ENCODE data around the gene SRBD1.

Gene SRBD1

GRCh38 chr2:45470531-45470930, 140.5 kb downstream of the SRBD1 start:
- 67 to 80% methylated on average over 1 to 3 of the region's 3 CpGs for WGBS, 2 experiments
- no peaks in the 10 kb centered on the region for H3K27me3 ChIP-seq (ENCODE audit: control insufficient read depth, insufficient read depth, low read length, poor library complexity, severe bottlenecking)
- H3K4me3 ChIP-seq (ENCODE audit: insufficient read depth, low read depth, low read length), result no peak overlapping the region
- H3K36me3 ChIP-seq (ENCODE audit: control insufficient read depth, insufficient read depth, low read length), result no peaks in the 10 kb centered on the region
- no peaks in the 10 kb centered on the region for H3K4me1 ChIP-seq (ENCODE audit: control insufficient read depth, insufficient read depth, low read length)
- no peaks in the 10 kb centered on the region for H3K9me3 ChIP-seq (ENCODE audit: control insufficient read depth, low read length)
- no peak overlapping the region for H3K27ac ChIP-seq (ENCODE audit: insufficient read depth, low read depth, low read length, poor library complexity, severe bottlenecking)

- H3K4me1 ChIP-seq (ENCODE audit: control insufficient read depth, insufficient read depth, low read length), result no peaks in the 10 kb centered on the region
- no peaks in the 10 kb centered on the region for H3K27me3 ChIP-seq (ENCODE audit: control insufficient read depth, insufficient read depth, low read length, poor library complexity, severe bottlenecking)
- no peak overlapping the region for H3K27ac ChIP-seq (ENCODE audit: insufficient read depth, low read depth, low read length, poor library complexity, severe bottlenecking)
- H3K4me3 ChIP-seq (ENCODE audit: insufficient read depth, low read depth, low read length), result no peak overlapping the region
- WGBS, 2 experiments, result 100% methylated on average over 1 of the region's 2 CpGs
- H3K9me3 ChIP-seq (ENCODE audit: control insufficient read depth, low read length), result no peaks in the 10 kb centered on the region
- no peaks in the 10 kb centered on the region for H3K36me3 ChIP-seq (ENCODE audit: control insufficient read depth, insufficient read depth, low read length)
These were observed 141.6 kb downstream of the SRBD1 start for GRCh38 chr2:45469314-45470099.

GRCh38 chr2:45468279-45468678, 142.8 kb downstream of the SRBD1 start:
- Histone ChIP-seq H3K4me1 (ENCODE audit: control insufficient read depth, insufficient read depth, low read length) (no peaks in the 10 kb centered on the region), H3K9me3 (ENCODE audit: control insufficient read depth, low read length) (no peaks in the 10 kb centered on the region), H3K27me3 (ENCODE audit: control insufficient read depth, insufficient read depth, low read length, poor library complexity, severe bottlenecking) (no peaks in the 10 kb centered on the region), H3K27ac (ENCODE audit: insufficient read depth, low read depth, low read length, poor library complexity, severe bottlenecking) (no peak overlapping the region), H3K36me3 (ENCODE audit: control insufficient read depth, insufficient read depth, low read length) (no peaks in the 10 kb centered on the region), H3K4me3 (ENCODE audit: insufficient read depth, low read depth, low read length) (no peak overlapping the region)
- 87 to 91% methylated on average over 4 of the region's 4 CpGs for WGBS, 2 experiments

- H3K9me3 ChIP-seq (ENCODE audit: control insufficient read depth, low read length), result no peaks in the 10 kb centered on the region
- no peaks in the 10 kb centered on the region for H3K36me3 ChIP-seq (ENCODE audit: control insufficient read depth, insufficient read depth, low read length)
- H3K4me3 ChIP-seq (ENCODE audit: insufficient read depth, low read depth, low read length), result no peak overlapping the region
- WGBS, 2 experiments, result 47 to 51% methylated on average over 1 of the region's 1 CpG
- no peak overlapping the region for H3K27ac ChIP-seq (ENCODE audit: insufficient read depth, low read depth, low read length, poor library complexity, severe bottlenecking)
- H3K27me3 ChIP-seq (ENCODE audit: control insufficient read depth, insufficient read depth, low read length, poor library complexity, severe bottlenecking), result no peaks in the 10 kb centered on the region
- no peaks in the 10 kb centered on the region for H3K4me1 ChIP-seq (ENCODE audit: control insufficient read depth, insufficient read depth, low read length)
These were observed 145.0 kb downstream of the SRBD1 start for GRCh38 chr2:45466053-45466452.

- Histone ChIP-seq H3K27me3 (ENCODE audit: control insufficient read depth, insufficient read depth, low read length, poor library complexity, severe bottlenecking) (no peaks in the 10 kb centered on the region), H3K36me3 (ENCODE audit: control insufficient read depth, insufficient read depth, low read length) (no peaks in the 10 kb centered on the region), H3K4me1 (ENCODE audit: control insufficient read depth, insufficient read depth, low read length) (no peaks in the 10 kb centered on the region), H3K4me3 (ENCODE audit: insufficient read depth, low read depth, low read length) (no peak overlapping the region), H3K27ac (ENCODE audit: insufficient read depth, low read depth, low read length, poor library complexity, severe bottlenecking) (no peak overlapping the region), H3K9me3 (ENCODE audit: control insufficient read depth, low read length) (no peaks in the 10 kb centered on the region)
- 93 to 97% methylated on average over 6 of the region's 6 CpGs for WGBS, 2 experiments
These were observed 150.2 kb downstream of the SRBD1 start for GRCh38 chr2:45460825-45461224.

GRCh38 chr2:45459860-45460259, 151.2 kb downstream of the SRBD1 start:
- Histone ChIP-seq H3K36me3 (ENCODE audit: control insufficient read depth, insufficient read depth, low read length) (no peaks in the 10 kb centered on the region), H3K27ac (ENCODE audit: insufficient read depth, low read depth, low read length, poor library complexity, severe bottlenecking) (no peak overlapping the region), H3K27me3 (ENCODE audit: control insufficient read depth, insufficient read depth, low read length, poor library complexity, severe bottlenecking) (no peaks in the 10 kb centered on the region), H3K9me3 (ENCODE audit: control insufficient read depth, low read length) (no peaks in the 10 kb centered on the region), H3K4me1 (ENCODE audit: control insufficient read depth, insufficient read depth, low read length) (no peaks in the 10 kb centered on the region), H3K4me3 (ENCODE audit: insufficient read depth, low read depth, low read length) (no peak overlapping the region)
- WGBS, 2 experiments, result 92 to 94% methylated on average over 3 of the region's 3 CpGs

- Histone ChIP-seq H3K27ac (ENCODE audit: insufficient read depth, low read depth, low read length, poor library complexity, severe bottlenecking) (no peak overlapping the region), H3K36me3 (ENCODE audit: control insufficient read depth, insufficient read depth, low read length) (no peaks in the 10 kb centered on the region), H3K27me3 (ENCODE audit: control insufficient read depth, insufficient read depth, low read length, poor library complexity, severe bottlenecking) (no peaks in the 10 kb centered on the region), H3K4me3 (ENCODE audit: insufficient read depth, low read depth, low read length) (no peak overlapping the region), H3K4me1 (ENCODE audit: control insufficient read depth, insufficient read depth, low read length) (no peaks in the 10 kb centered on the region), H3K9me3 (ENCODE audit: control insufficient read depth, low read length) (no peaks in the 10 kb centered on the region)
- WGBS, 2 experiments, result 58 to 66% methylated on average over 2 to 3 of the region's 3 CpGs
These were observed 152.0 kb downstream of the SRBD1 start for GRCh38 chr2:45458909-45459563.

GRCh38 chr2:45457211-45457945, 153.7 kb downstream of the SRBD1 start:
- Histone ChIP-seq H3K9me3 (ENCODE audit: control insufficient read depth, low read length) (no peaks in the 10 kb centered on the region), H3K4me3 (ENCODE audit: insufficient read depth, low read depth, low read length) (no peak overlapping the region), H3K4me1 (ENCODE audit: control insufficient read depth, insufficient read depth, low read length) (no peaks in the 10 kb centered on the region), H3K36me3 (ENCODE audit: control insufficient read depth, insufficient read depth, low read length) (no peaks in the 10 kb centered on the region), H3K27ac (ENCODE audit: insufficient read depth, low read depth, low read length, poor library complexity, severe bottlenecking) (no peak overlapping the region), H3K27me3 (ENCODE audit: control insufficient read depth, insufficient read depth, low read length, poor library complexity, severe bottlenecking) (no peaks in the 10 kb centered on the region)
- WGBS, 2 experiments, result 93 to 99% methylated on average over 4 to 5 of the region's 5 CpGs

- H3K4me3 ChIP-seq (ENCODE audit: insufficient read depth, low read depth, low read length), result no peak overlapping the region
- no peaks in the 10 kb centered on the region for H3K27me3 ChIP-seq (ENCODE audit: control insufficient read depth, insufficient read depth, low read length, poor library complexity, severe bottlenecking)
- no peaks in the 10 kb centered on the region for H3K4me1 ChIP-seq (ENCODE audit: control insufficient read depth, insufficient read depth, low read length)
- no peaks in the 10 kb centered on the region for H3K36me3 ChIP-seq (ENCODE audit: control insufficient read depth, insufficient read depth, low read length)
- no peaks in the 10 kb centered on the region for H3K9me3 ChIP-seq (ENCODE audit: control insufficient read depth, low read length)
- 94 to 95% methylated on average over 2 to 3 of the region's 4 CpGs for WGBS, 2 experiments
- no peak overlapping the region for H3K27ac ChIP-seq (ENCODE audit: insufficient read depth, low read depth, low read length, poor library complexity, severe bottlenecking)
These were observed 158.2 kb downstream of the SRBD1 start for GRCh38 chr2:45452866-45453265.

GRCh38 chr2:45450634-45451033, 160.4 kb downstream of the SRBD1 start:
- Histone ChIP-seq H3K4me3 (ENCODE audit: insufficient read depth, low read depth, low read length) (no peak overlapping the region), H3K27me3 (ENCODE audit: control insufficient read depth, insufficient read depth, low read length, poor library complexity, severe bottlenecking) (no peaks in the 10 kb centered on the region)
- WGBS, 2 experiments, result 88 to 100% methylated on average over 2 of the region's 2 CpGs

More at GRCh38 chr2:45450634-45451033, 160.4 kb downstream of the SRBD1 start:
- Histone ChIP-seq H3K27ac (ENCODE audit: insufficient read depth, low read depth, low read length, poor library complexity, severe bottlenecking) (no peak overlapping the region), H3K9me3 (ENCODE audit: control insufficient read depth, low read length) (no peaks in the 10 kb centered on the region), H3K4me1 (ENCODE audit: control insufficient read depth, insufficient read depth, low read length) (no peaks in the 10 kb centered on the region), H3K36me3 (ENCODE audit: control insufficient read depth, insufficient read depth, low read length) (no peaks in the 10 kb centered on the region)
